ENCODE results near the gene ZFR2.

DNA sequence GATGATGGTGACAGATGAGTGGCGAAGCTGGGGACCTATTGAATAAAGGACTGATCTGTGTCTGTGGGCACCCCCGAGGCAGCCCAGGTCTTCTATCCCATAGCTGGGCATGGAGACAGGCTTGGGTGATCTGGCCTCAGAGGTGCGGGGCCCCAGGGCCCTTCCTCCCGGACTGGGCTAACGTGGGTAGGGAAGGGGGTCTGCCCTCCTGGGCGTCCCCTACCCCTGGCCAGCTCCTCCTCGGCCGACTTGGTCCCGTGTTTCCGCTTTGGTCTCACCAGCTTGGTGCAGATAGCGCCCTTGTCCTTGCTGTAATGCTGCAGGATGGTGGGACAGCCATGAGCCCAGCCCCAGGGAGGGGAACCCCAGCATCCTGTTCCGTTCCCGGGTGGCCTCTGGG, 85.9 kb downstream of the ZFR2 start:
- TF ChIP-seq POLR2A (IDR thresholded peaks at IDR 0.05; ENCODE audit: low read length), result no peak
- TF ChIP-seq GATA1 (IDR thresholded peaks at IDR 0.05; ENCODE audit: low read depth, low read length), result no peak

Data from erythroblast (primary cell).